H1 (cell line): ENCODE data around the gene FMC1. TPM values are rescaled to one million over a fixed set of nuclear protein-coding genes. Genes with fewer than 3 reads are reported as not detected.

Experiments used
- CTCF ChIA-PET: fragments of 300-600 bp; sonication (Branson Sonifier 250); formaldehyde crosslinking; loops from one replicate; lab custom pipeline; 2021; ENCODE audit not compliant: partially characterized antibody; lab: Charles Lee
- POLR2A ChIA-PET: fragments of 300-600 bp; sonication (Branson Sonifier 250); formaldehyde crosslinking; loops from one replicate; lab custom pipeline; 2021; ENCODE audit warnings: inconsistent platforms; ENCODE audit not compliant: partially characterized antibody; lab: Charles Lee
- DNase-seq, 2 experiments: peaks; one replicate each; pipeline versions ENCODE4 v3.0.0 to v3.0.0-alpha.2; 2010 to 2022; ENCODE audit warnings: low spot score in 2 of 2, low read depth in 1 of 2, mixed read lengths in 1 of 2
- FAIRE-seq: peaks from 2 replicates; lab custom pipeline; 2011; peaks lifted over from hg19 to GRCh38; lab: Jason Lieb, UNC
- H2AFZ ChIP-seq: 2 replicates; pipeline ENCODE4 v1.8.1; 2012; ENCODE audit warnings: low read length, inconsistent platforms
- H2AK5ac ChIP-seq: 2 replicates; pipeline ENCODE4 v1.6.1; 2013; ENCODE audit warnings: low read depth, low read length
- H2BK120ac ChIP-seq: replicated peaks from 2 replicates; pipeline ENCODE3; 2013; ENCODE audit warnings: low read depth, low read length, inconsistent platforms
- H2BK12ac ChIP-seq: 2 replicates; pipeline ENCODE4 v1.6.1; 2013; ENCODE audit warnings: low read depth, low read length
- H2BK15ac ChIP-seq: 2 replicates; pipeline ENCODE4 v1.6.1; 2013; ENCODE audit warnings: low read length
- H2BK20ac ChIP-seq: 2 replicates; pipeline ENCODE4 v1.6.1; 2013; ENCODE audit warnings: low read length
- H2BK5ac ChIP-seq: 2 replicates; pipeline ENCODE4 v1.6.1; 2013; ENCODE audit warnings: low read depth, low read length
- H3K14ac ChIP-seq: 2 replicates; pipeline ENCODE4 v1.6.1; 2013; ENCODE audit warnings: inconsistent platforms; ENCODE audit not compliant: insufficient read length
- H3K18ac ChIP-seq: 2 replicates; pipeline ENCODE4 v1.6.1; 2013; ENCODE audit warnings: low read length; ENCODE audit errors: extremely low read depth
- H3K23ac ChIP-seq: 2 replicates; pipeline ENCODE4 v1.6.1; 2013; ENCODE audit warnings: inconsistent platforms; ENCODE audit not compliant: insufficient read length
- H3K23me2 ChIP-seq: 2 replicates; pipeline ENCODE4 v1.6.1; 2013; ENCODE audit warnings: low read depth, low read length
- H3K27ac ChIP-seq: 2 replicates; pipeline ENCODE4 v1.6.1; 2011; ENCODE audit warnings: low read depth, low read length, inconsistent platforms
- H3K27me3 ChIP-seq, 4 experiments: replicated peaks in 1 of 4; 1 replicate in 1 of 4; 2 replicates in 3 of 4; pipeline versions ENCODE4 v1.6.1 to v1.8.1; 2011 to 2013; ENCODE audit warnings: low read length in 3 of 4, mild to moderate bottlenecking in 3 of 4, inconsistent platforms in 2 of 4, mixed read lengths in 2 of 4, moderate library complexity in 1 of 4; ENCODE audit not compliant: control insufficient read depth in 3 of 4, insufficient read depth in 3 of 4; ENCODE audit errors: extremely low read depth in 1 of 4
- H3K36me3 ChIP-seq, 4 experiments: 2 replicates each; pipeline versions ENCODE4 v1.6.1 to v1.8.1; 2011 to 2013; ENCODE audit warnings: mild to moderate bottlenecking in 4 of 4, low read length in 3 of 4, moderate library complexity in 2 of 4, control low read depth in 1 of 4, inconsistent platforms in 1 of 4; ENCODE audit not compliant: insufficient read depth in 4 of 4, control insufficient read depth in 2 of 4
- H3K4ac ChIP-seq: replicated peaks from 2 replicates; pipeline ENCODE3; 2013; ENCODE audit warnings: low read length, low read depth, mixed read lengths, inconsistent platforms; ENCODE audit not compliant: insufficient read length
- H3K4me1 ChIP-seq, 4 experiments: replicated peaks in 1 of 4; 1 replicate in 1 of 4; 2 replicates in 3 of 4; pipeline versions ENCODE4 v1.6.1 to v1.8.1; 2011 to 2013; ENCODE audit warnings: low read length in 3 of 4, inconsistent platforms in 2 of 4, mixed read lengths in 1 of 4; ENCODE audit not compliant: insufficient read depth in 4 of 4, control insufficient read depth in 3 of 4
- H3K4me2 ChIP-seq, 2 experiments: 2 replicates each; pipeline versions ENCODE4 v1.6.1 to v1.8.1; 2011 to 2013; ENCODE audit warnings: low read depth in 2 of 2, low read length in 2 of 2, control low read depth in 1 of 2, inconsistent platforms in 1 of 2, mild to moderate bottlenecking in 1 of 2; ENCODE audit not compliant: insufficient read depth in 1 of 2
- H3K4me3 ChIP-seq, 4 experiments: fragments of 200-600, 300-600 bp in 1 of 4; sonication (generic), shearing (Covaris generic), sonication (Bioruptor Twin) in 1 of 4; 2 replicates each; pipeline versions ENCODE4 v1.5.1 to v1.8.1; 2011 to 2016; ENCODE audit warnings: low read length in 4 of 4, low read depth in 3 of 4, control low read depth in 2 of 4, inconsistent platforms in 2 of 4, mild to moderate bottlenecking in 2 of 4, mixed read lengths in 1 of 4, moderate library complexity in 1 of 4; ENCODE audit not compliant: insufficient read depth in 2 of 4; ENCODE audit errors: extremely low read depth in 1 of 4
- H3K56ac ChIP-seq: replicated peaks from 2 replicates; pipeline ENCODE3; 2013; ENCODE audit warnings: low read depth, mild to moderate bottlenecking, mixed read lengths, low read length, inconsistent platforms; ENCODE audit not compliant: insufficient read length
- H3K79me1 ChIP-seq: 2 replicates; pipeline ENCODE4 v1.6.1; 2013; ENCODE audit warnings: low read depth, low read length, control low read depth
- H3K79me2 ChIP-seq, 2 experiments: 2 replicates each; pipeline versions ENCODE4 v1.6.1 to v1.8.1; 2012 to 2013; ENCODE audit warnings: low read length in 2 of 2, mild to moderate bottlenecking in 2 of 2, inconsistent platforms in 1 of 2; ENCODE audit not compliant: insufficient read depth in 2 of 2, control insufficient read depth in 1 of 2
- H3K9ac ChIP-seq, 4 experiments: replicated peaks in 1 of 4; 1 replicate in 1 of 4; 2 replicates in 3 of 4; pipeline versions ENCODE4 v1.6.1 to v1.8.1; 2011 to 2013; ENCODE audit warnings: low read depth in 3 of 4, low read length in 3 of 4, control low read depth in 2 of 4, mild to moderate bottlenecking in 2 of 4, moderate library complexity in 2 of 4, inconsistent platforms in 1 of 4; ENCODE audit errors: extremely low read depth in 1 of 4
- H3K9me3 ChIP-seq, 2 experiments: 2 replicates each; pipeline versions ENCODE4 v1.6.1 to v1.8.1; 2012 to 2013; ENCODE audit warnings: mild to moderate bottlenecking in 2 of 2, moderate library complexity in 2 of 2, control low read depth in 1 of 2, inconsistent platforms in 1 of 2, low read depth in 1 of 2, low read length in 1 of 2, mixed read lengths in 1 of 2; ENCODE audit not compliant: insufficient read depth in 2 of 2
- H4K20me1 ChIP-seq, 2 experiments: replicated peaks in 1 of 2; 2 replicates each; pipeline versions ENCODE3 to v1.8.1; 2011 to 2013; ENCODE audit warnings: inconsistent platforms in 2 of 2, low read length in 2 of 2, mild to moderate bottlenecking in 1 of 2; ENCODE audit not compliant: insufficient read depth in 2 of 2, control insufficient read depth in 1 of 2
- H4K5ac ChIP-seq: 2 replicates; pipeline ENCODE4 v1.6.1; 2013; ENCODE audit warnings: low read length, low read depth, mixed read lengths, inconsistent platforms; ENCODE audit not compliant: insufficient read length
- H4K8ac ChIP-seq: 2 replicates; pipeline ENCODE4 v1.8.0; 2013; ENCODE audit warnings: mild to moderate bottlenecking, moderate library complexity, low read length, inconsistent platforms; ENCODE audit not compliant: insufficient read depth; ENCODE audit errors: extremely low read depth
- H4K91ac ChIP-seq: replicated peaks from 2 replicates; pipeline ENCODE3; 2013; ENCODE audit warnings: low read length, mixed read lengths, inconsistent platforms; ENCODE audit not compliant: insufficient read length
- CTBP2 ChIP-seq: IDR thresholded peaks from 2 replicates; pipeline ENCODE4 v1.7.0; 2011; ENCODE audit warnings: borderline replicate concordance, mild to moderate bottlenecking, moderate library complexity, mixed read lengths, low read length; ENCODE audit not compliant: insufficient read depth, insufficient read length
- KDM5A ChIP-seq: fragments of 200-600 bp; IDR thresholded peaks from 2 replicates; pipeline ENCODE4 v1.7.1; 2012; ENCODE audit warnings: mild to moderate bottlenecking, low read length, inconsistent platforms, mixed read lengths
- PHF8 ChIP-seq: fragments of 200-600 bp; sonication (generic); conservative IDR thresholded peaks from 2 replicates; pipeline ENCODE4 v1.7.1; 2012; ENCODE audit warnings: low read depth, mild to moderate bottlenecking, inconsistent platforms, low read length, moderate library complexity
- TBP ChIP-seq: IDR thresholded peaks from 2 replicates; pipeline ENCODE4 v1.6.1; 2011; ENCODE audit warnings: low read depth, low read length, improper control_type of control experiment
- WGBS, 2 experiments: shearing (Covaris generic) in 1 of 2; methylation state at CpG; one replicate each; pipeline versions ENCODE4 v1.1.6 to v1.1.7; 2013 to 2015; ENCODE audit warnings: low lambda C conversion rate in 2 of 2, mixed read lengths in 2 of 2, inconsistent platforms in 1 of 2, low coverage in 1 of 2, missing lambda C conversion rate in 1 of 2; ENCODE audit not compliant: insufficient replicate concordance in 2 of 2, insufficient coverage in 1 of 2, insufficient read length in 1 of 2; ENCODE audit errors: extremely low coverage in 1 of 2, missing lambda C conversion rate in 1 of 2; 5-methylcytosine and 5-hydroxymethylcytosine counted together
- polyA plus RNA-seq, 7 experiments: library from polyadenylated mRNA; depleted of rRNA in 3 of 7; stranded (reverse) in 5 of 7; unstranded in 2 of 7; fragments of >200 nt in 5 of 7; fragments of 200-250 nt in 2 of 7; gene quantifications; 1 replicate in 5 of 7; 2 replicates in 1 of 7; 4 replicates in 1 of 7; pipeline versions ENCODE4 v1.2.1 to v1.2.3, GENCODE V29; 2011 to 2013; ENCODE audit warnings: missing spikeins in 2 of 7, mixed read lengths in 2 of 7
- total RNA-seq: library from RNA; stranded (reverse); fragmentation: NEBNext Ultra II Directional; extraction: Animal tissue kit (Norgen Biotek cat#: 25700); gene quantifications from 2 replicates; pipeline ENCODE4 v1.2.1, GENCODE V29; 2021

The FMC1 gene
- total and polyA plus RNA-seq, 2 of the 8 experiments (the other 6 are each of a cell fraction or from before 2014, with no cell fraction given): 15.8 to 28.4 TPM

GRCh38 chr7:139297795-139298194 lies 43.3 kb upstream of the FMC1 start:
- H3K79me2 ChIP-seq: no peaks in the 10 kb centered on the region
- ChIA-PET CTCF (no interaction called here), POLR2A (no interaction called here)
- no peak overlapping the region for H3K9ac ChIP-seq
- H3K27me3 ChIP-seq: no peaks in the 10 kb centered on the region
- no peak overlapping the region for H2BK12ac ChIP-seq
- peaks cover 0 to 5% (median 2%) of the 10 kb centered on the region in 4 experiments; a peak in 3 of 8 replicates for H3K36me3 ChIP-seq
- H4K8ac ChIP-seq: no peak overlapping the region
- no peak for TF ChIP-seq CTBP2
- no peak for TF ChIP-seq PHF8
- TF ChIP-seq KDM5A: no peak
- no peak for TF ChIP-seq TBP
- no peak overlapping the region for H2AFZ ChIP-seq
- no peaks in the 10 kb centered on the region for H3K4me1 ChIP-seq
- H4K91ac ChIP-seq: no peak overlapping the region
- no peaks in the 10 kb centered on the region for H4K20me1 ChIP-seq
- no peak overlapping the region for H2BK120ac ChIP-seq
- H3K4me2 ChIP-seq: no peak overlapping the region
- H2AK5ac ChIP-seq: no peak overlapping the region
- H3K4ac ChIP-seq: no peak overlapping the region
- no peak overlapping the region for H2BK20ac ChIP-seq
- DNase-seq (no peak), FAIRE-seq (no peak)
- H3K18ac ChIP-seq: no peak overlapping the region
- H3K9me3 ChIP-seq: no peaks in the 10 kb centered on the region
- H3K23ac ChIP-seq: no peak overlapping the region
- H2BK15ac ChIP-seq: no peak overlapping the region
- H2BK5ac ChIP-seq: no peak overlapping the region
- 89% methylated on average over 6 of the region's 6 CpGs; no CpG with 5 or more reads in 1 of the 2 experiments for WGBS, 2 experiments
- no peaks in the 10 kb centered on the region for H3K79me1 ChIP-seq
- no peak overlapping the region for H3K27ac ChIP-seq
- no peak overlapping the region for H3K56ac ChIP-seq
- H3K14ac ChIP-seq: no peak overlapping the region
- H3K4me3 ChIP-seq: no peak overlapping the region
- no peak overlapping the region for H4K5ac ChIP-seq
- H3K23me2 ChIP-seq: no peaks in the 10 kb centered on the region
